AG09309 (cell line): ENCODE results near the gene SERINC3.

ENCODE experiments used
- DNase-seq: peaks from one replicate; pipeline ENCODE4 v3.0.0-alpha.2; 2010; ENCODE audit warnings: low read depth
- H3K4me3 ChIP-seq: 2 replicates; pipeline ENCODE4 v1.5.1; 2011; ENCODE audit warnings: mild to moderate bottlenecking, low read depth, low read length, moderate library complexity; ENCODE audit not compliant: control insufficient read depth
- TF ChIP-seq, protein P1 (sequence below): IDR thresholded peaks from 2 replicates; pipeline ENCODE4 v1.5.1; 2011; ENCODE audit warnings: mild to moderate bottlenecking, low read depth, low read length, inconsistent platforms; ENCODE audit not compliant: insufficient read depth, control insufficient read depth; ENCODE audit errors: missing control alignments

SERINC3 gene

DNA sequence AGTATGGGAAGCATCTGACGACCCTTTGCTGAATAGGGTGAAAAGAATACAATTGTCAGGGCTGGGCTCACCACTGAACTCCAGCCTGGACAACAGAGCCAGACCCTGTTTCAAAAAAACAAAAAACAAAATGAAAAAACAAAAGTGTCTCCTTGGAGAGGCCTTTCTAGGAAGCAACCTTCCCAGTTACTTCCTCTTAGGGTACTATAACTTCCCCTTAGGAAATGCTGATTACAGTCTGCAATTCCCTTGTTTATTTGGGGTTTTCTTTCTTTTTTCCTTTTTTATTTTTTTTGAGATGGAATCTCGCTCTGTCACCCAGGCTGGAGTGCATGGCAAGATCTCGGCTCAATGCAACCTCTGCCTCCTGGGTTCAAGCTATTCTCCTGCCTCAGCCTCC lies 66.7 kb downstream of the SERINC3 start:
- DNase-seq = no peak
- no peak overlapping the region for H3K4me3 ChIP-seq
- TF ChIP-seq, protein P1, sequence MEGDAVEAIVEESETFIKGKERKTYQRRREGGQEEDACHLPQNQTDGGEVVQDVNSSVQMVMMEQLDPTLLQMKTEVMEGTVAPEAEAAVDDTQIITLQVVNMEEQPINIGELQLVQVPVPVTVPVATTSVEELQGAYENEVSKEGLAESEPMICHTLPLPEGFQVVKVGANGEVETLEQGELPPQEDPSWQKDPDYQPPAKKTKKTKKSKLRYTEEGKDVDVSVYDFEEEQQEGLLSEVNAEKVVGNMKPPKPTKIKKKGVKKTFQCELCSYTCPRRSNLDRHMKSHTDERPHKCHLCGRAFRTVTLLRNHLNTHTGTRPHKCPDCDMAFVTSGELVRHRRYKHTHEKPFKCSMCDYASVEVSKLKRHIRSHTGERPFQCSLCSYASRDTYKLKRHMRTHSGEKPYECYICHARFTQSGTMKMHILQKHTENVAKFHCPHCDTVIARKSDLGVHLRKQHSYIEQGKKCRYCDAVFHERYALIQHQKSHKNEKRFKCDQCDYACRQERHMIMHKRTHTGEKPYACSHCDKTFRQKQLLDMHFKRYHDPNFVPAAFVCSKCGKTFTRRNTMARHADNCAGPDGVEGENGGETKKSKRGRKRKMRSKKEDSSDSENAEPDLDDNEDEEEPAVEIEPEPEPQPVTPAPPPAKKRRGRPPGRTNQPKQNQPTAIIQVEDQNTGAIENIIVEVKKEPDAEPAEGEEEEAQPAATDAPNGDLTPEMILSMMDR = no peak

DNA sequence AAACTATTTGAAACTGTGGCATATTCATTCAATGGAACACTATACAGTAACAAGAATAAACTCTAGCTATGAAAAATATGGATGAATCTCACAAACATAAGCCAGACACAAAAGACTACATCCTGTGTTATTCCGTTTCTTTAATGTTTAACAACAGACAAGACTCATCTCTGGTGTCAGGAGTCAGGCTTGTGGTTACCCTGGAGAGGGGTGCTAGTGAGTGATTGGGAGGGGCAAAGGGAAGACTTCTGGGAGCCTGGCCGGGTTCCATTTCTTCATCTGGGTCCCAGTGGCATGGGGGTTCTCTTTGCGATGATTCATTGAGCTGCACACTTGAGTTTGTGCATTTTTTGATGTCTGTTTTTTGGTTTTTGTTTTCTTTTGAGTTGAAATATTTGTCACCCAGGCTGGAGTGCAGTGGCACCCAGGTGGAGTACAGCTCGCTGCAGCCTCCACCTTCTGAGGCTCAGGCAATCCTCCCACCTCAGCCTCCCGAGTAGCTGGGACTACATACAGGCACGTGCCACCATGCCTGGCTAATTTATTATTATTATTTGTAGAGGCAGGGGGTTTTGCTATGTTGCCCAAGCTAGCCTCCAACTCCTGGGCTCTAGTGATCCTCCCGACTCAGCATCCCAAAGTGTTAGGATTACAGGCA lies 67.4 kb downstream of the SERINC3 start:
- H3K4me3 ChIP-seq = no peak overlapping the region
- TF ChIP-seq, protein P1 = no peak
- DNase-seq = no peak

DNA sequence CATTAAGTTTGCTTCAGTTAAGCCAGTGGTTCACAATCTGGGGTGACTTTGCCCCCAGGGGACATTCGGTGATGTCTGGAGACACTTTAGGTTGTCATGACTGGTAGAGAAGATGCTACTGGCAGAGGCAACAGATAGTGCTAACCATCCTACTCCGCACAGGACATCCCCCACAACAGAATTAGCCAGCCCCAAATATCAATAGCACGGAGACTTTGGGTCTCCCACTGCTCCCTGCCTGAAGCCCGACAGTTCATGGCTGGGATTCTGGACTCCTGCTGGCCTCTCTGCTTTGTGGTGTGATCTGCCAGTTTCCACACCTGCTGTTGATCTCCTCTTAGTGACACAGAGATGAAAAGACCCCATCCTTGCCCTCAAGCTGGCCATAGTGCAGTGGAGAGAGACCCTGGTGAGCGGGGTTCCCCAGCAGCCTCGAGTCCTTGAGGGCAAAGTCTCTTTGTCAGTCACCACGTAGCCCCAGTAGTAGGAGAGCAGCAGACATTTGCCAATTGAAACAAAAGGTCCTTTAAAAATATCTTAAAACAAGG lies 70.9 kb downstream of the SERINC3 start:
- TF ChIP-seq, protein P1 = no peak
- DNase-seq = no peak
- H3K4me3 ChIP-seq = no peak overlapping the region

DNA sequence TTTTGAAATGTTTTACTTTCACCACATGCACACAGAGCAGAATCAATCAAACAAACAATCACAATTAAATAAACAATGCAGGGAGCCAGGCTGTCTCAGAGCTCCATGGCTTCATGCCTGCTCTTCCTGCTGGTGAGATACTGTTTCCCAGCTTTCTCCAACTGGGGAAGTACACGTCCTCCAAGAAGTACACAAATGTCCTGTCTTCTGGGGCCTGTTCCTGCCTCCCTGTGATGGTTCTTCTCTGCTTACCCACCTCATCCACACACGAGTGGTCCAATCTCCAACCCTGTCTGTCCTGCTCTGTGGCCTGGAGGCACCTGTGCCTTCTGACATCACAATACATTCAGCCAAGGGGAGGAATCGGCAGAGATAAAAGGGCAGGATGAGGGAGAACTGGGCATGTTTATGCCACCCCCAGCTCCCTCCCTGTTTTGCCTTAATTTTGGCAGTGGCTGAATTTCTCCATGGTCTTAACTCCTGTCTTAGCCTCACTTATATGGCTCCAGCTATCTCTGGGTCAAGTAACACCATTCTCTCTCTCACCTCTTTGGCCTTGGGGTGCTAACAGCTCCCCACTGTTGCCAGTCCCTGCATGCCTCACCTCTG lies 71.5 kb downstream of the SERINC3 start:
- no peak overlapping the region for H3K4me3 ChIP-seq
- TF ChIP-seq, protein P1 = no peak
- DNase-seq = no peak

DNA sequence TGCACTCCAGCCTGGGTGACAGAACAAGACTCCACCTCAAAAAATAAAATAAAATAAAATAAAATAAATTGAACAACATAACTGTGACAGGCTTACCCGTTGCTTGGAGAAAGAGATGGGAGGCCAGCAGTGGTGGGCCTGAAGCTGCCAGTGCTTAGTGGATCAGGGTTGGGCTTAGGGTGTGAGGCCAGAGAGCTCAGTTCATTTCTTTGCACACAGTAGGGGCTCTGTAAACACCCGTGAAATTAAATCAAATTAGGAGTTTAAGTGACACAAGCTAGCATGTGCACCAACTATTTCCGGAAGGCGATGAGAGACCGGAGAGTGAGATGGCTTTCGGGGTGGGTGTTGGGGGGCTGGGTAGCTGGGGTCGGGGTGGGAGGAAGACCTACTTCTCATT lies 72.0 kb downstream of the SERINC3 start:
- TF ChIP-seq, protein P1 = no peak
- H3K4me3 ChIP-seq = no peak overlapping the region
- no peak for DNase-seq

DNA sequence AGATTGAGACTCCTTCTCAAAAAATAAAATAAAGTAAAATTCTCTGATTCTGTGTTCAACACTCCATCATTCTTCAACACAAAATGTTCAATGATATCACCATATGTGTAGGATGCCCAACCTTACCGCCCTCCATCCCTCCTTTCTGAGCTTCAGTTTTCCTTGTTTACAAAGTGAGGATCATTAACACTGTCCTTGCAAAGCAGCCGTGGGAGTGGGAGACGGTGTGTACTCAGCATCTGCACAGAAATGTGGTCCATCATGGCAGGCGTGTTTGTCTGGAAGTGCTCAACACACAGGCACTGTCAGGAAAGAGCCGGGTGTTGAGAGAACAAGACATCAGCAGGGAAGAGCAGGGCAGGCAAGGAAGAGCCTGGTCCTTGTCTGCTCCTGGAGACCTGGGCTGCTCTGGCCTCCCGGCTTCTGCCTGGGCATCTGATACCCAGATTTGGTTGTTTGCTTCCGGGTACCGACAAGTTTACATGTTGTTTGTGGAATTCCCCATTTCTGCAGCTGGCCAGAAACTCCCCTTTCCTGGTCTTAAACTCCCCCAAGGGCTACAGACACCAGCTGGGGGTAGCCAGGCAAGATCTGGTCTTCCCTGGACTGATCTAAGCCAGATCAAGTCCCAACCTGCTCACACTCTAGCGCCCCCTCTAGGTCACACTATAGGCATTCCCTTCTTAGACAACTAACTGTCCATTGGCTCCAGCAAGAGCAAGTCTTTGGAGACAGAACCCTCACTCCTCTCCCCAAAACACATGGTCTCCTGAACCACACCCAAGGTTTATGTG lies 72.9 kb downstream of the SERINC3 start:
- TF ChIP-seq, protein P1 = peak; percentile 23
- DNase-seq = no peak
- H3K4me3 ChIP-seq = no peak overlapping the region
